Measurements from ENCODE around the gene IER3.
A peak's percentile ranks its signal among the peaks of the same experiment; 100 is the strongest.

- peak; percentile 97 to 99 (median 98) for TF ChIP-seq CTCF (IDR thresholded peaks at IDR 0.05 in 4 of 5, conservative IDR thresholded peaks at IDR 0.05 in 1 of 5)
- no peak for TF ChIP-seq POLR2A (IDR thresholded peaks at IDR 0.05)
Observed at GRCh38 chr6:30722280-30723112, 21.9 kb downstream of the IER3 start.

All from gastrocnemius medialis (tissue), 4 donors.